Caco-2 (cell line): ENCODE measurements around the gene SMYD3. TPM values are rescaled to one million over a fixed set of nuclear protein-coding genes. Genes with fewer than 3 reads are reported as not detected.
"Not testable (repeated sequence)": the region's sequence is repeated elsewhere in the genome, so short reads cannot be mapped to it uniquely, and the experiment has no call there.

Experiments used
- BruUV-seq: library from RNA; stranded (reverse); fragments of 400-500 nt; replicated peaks from 2 replicates; lab custom pipeline; 2021; lab: Mats Ljungman, UMichigan
- CTCF ChIA-PET: fragments of 300-600 bp; sonication (Branson Sonifier 250); formaldehyde crosslinking; loops from one replicate; lab custom pipeline; 2022; ENCODE audit warnings: antibody characterized with exemption; lab: Charles Lee
- POLR2A ChIA-PET: fragments of 300-600 bp; sonication (Branson Sonifier 250); formaldehyde crosslinking; loops from one replicate; lab custom pipeline; 2022; ENCODE audit warnings: antibody characterized with exemption; lab: Charles Lee
- DNase-seq, 2 experiments: peaks; one replicate each; pipeline versions ENCODE4 v3.0.0 to v3.0.0-alpha.2; 2020 to 2022
- H3K27me3 ChIP-seq: replicated peaks from 2 replicates; pipeline ENCODE4 v1.6.0; 2011; ENCODE audit warnings: low read length; ENCODE audit not compliant: control insufficient read depth, insufficient read depth
- H3K36me3 ChIP-seq: 2 replicates; pipeline ENCODE4 v1.5.1; 2011; ENCODE audit warnings: low read length; ENCODE audit not compliant: control insufficient read depth, insufficient read depth
- H3K4me1 ChIP-seq: fragments of 250-450 bp; sonication (Bioruptor Pico); 2 replicates; pipeline ENCODE4 v1.5.1; 2020; ENCODE audit warnings: mild to moderate bottlenecking
- H3K4me3 ChIP-seq: 2 replicates; pipeline ENCODE4 v1.5.1; 2011; ENCODE audit warnings: low read depth, mild to moderate bottlenecking, control low read depth, low read length
- H3K9me3 ChIP-seq: fragments of 250-450 bp; sonication (Bioruptor Pico); 2 replicates; pipeline ENCODE4 v1.5.1; 2020; ENCODE audit warnings: mild to moderate bottlenecking, moderate library complexity
- H3K27ac Mint-ChIP-seq: one replicate; pipeline ENCODE4 v1.8.0; 2022; ENCODE audit warnings: mixed read lengths; ENCODE audit not compliant: unreplicated experiment
- H3K27me3 Mint-ChIP-seq: one replicate; pipeline ENCODE4 v1.8.0; 2022; ENCODE audit warnings: mixed read lengths; ENCODE audit not compliant: insufficient read depth, unreplicated experiment
- H3K36me3 Mint-ChIP-seq: one replicate; pipeline ENCODE4 v1.8.0; 2022; ENCODE audit warnings: mild to moderate bottlenecking, mixed read lengths; ENCODE audit not compliant: insufficient read depth, unreplicated experiment
- H3K4me1 Mint-ChIP-seq: one replicate; pipeline ENCODE4 v1.8.0; 2022; ENCODE audit warnings: low read depth, mixed read lengths; ENCODE audit not compliant: unreplicated experiment
- H3K4me3 Mint-ChIP-seq: one replicate; pipeline ENCODE4 v1.8.0; 2022; ENCODE audit warnings: mild to moderate bottlenecking, moderate library complexity, mixed read lengths; ENCODE audit not compliant: unreplicated experiment
- H3K9me3 Mint-ChIP-seq: one replicate; pipeline ENCODE4 v1.8.0; 2022; ENCODE audit warnings: mixed read lengths; ENCODE audit not compliant: unreplicated experiment
- CTCF ChIP-seq, 2 experiments: fragments of 200-600 bp in 1 of 2; IDR thresholded peaks; 1 replicate in 1 of 2; 2 replicates in 1 of 2; pipeline versions ENCODE4 v1.5.1 to v1.8.0; 2011 to 2022; ENCODE audit warnings: antibody characterized with exemption in 1 of 2, control low read depth in 1 of 2, inconsistent platforms in 1 of 2, low read depth in 1 of 2, low read length in 1 of 2, mild to moderate bottlenecking in 1 of 2, moderate library complexity in 1 of 2; ENCODE audit not compliant: insufficient read depth in 1 of 2, severe bottlenecking in 1 of 2, unreplicated experiment in 1 of 2
- intact Hi-C: fragments of 100-400 bp; cut with micrococcal nuclease; formaldehyde crosslinking; loops from one replicate; pipeline ENCODE4 v1.10.0; 2022; ENCODE audit not compliant: unreplicated experiment
- total RNA-seq: library from RNA; stranded (reverse); gene quantifications from 2 replicates; pipeline ENCODE4 v1.2.3, GENCODE V29; 2022

SMYD3 gene
- total RNA-seq, 1 experiment from 2014 or later: 33.0 TPM

- TF ChIP-seq CTCF (IDR thresholded peaks at IDR 0.05; ENCODE audit: insufficient read depth in 1 of 2, low read depth in 1 of 2, low read length in 1 of 2, severe bottlenecking in 1 of 2, unreplicated experiment in 1 of 2): no peak
- no peak overlapping the region for H3K4me3 ChIP-seq
- H3K9me3 ChIP-seq: no peaks in the 10 kb centered on the region
- no peaks in the 10 kb centered on the region for H3K27me3 Mint-ChIP-seq
- DNase-seq: no peak
- H3K4me3 Mint-ChIP-seq: no peak overlapping the region
- H3K36me3 Mint-ChIP-seq: no peaks in the 10 kb centered on the region
- H3K4me1 Mint-ChIP-seq: peaks cover 19% of the 10 kb centered on the region
- H3K9me3 Mint-ChIP-seq: no peaks in the 10 kb centered on the region
- H3K36me3 ChIP-seq: no peaks in the 10 kb centered on the region
- CTCF ChIA-PET: no interaction called here
- no TSS peak for BruUV-seq
- peaks cover 16% of the 10 kb centered on the region for H3K4me1 ChIP-seq
- intact Hi-C loops: no loop called here
- H3K27ac Mint-ChIP-seq: no peak overlapping the region
- H3K27me3 ChIP-seq: no peaks in the 10 kb centered on the region
- POLR2A ChIA-PET: no interaction called here
Observed at GRCh38 chr1:245972476-245972875, 534.6 kb downstream of the SMYD3 start.

GRCh38 chr1:245971711-245972085 lies 535.4 kb downstream of the SMYD3 start:
- Histone ChIP-seq H3K4me3 (no peak overlapping the region), H3K9me3 (no peaks in the 10 kb centered on the region), H3K36me3 (no peaks in the 10 kb centered on the region; the same call in 1 of the 2 replicates), H3K4me1 (peaks cover 16% of the 10 kb centered on the region), H3K27me3 (no peaks in the 10 kb centered on the region)
- H3K27ac Mint-ChIP-seq: no peak overlapping the region
- DNase-seq: no peak
- POLR2A ChIA-PET: no interaction called here
- H3K27me3 Mint-ChIP-seq: no peaks in the 10 kb centered on the region
- no TSS peak for BruUV-seq
- intact Hi-C loops: no loop called here
- no peak overlapping the region for H3K4me3 Mint-ChIP-seq
- peaks cover 19% of the 10 kb centered on the region for H3K4me1 Mint-ChIP-seq
- no peaks in the 10 kb centered on the region for H3K9me3 Mint-ChIP-seq
- no peaks in the 10 kb centered on the region for H3K36me3 Mint-ChIP-seq
- CTCF ChIA-PET: no interaction called here
- no peak for TF ChIP-seq CTCF (IDR thresholded peaks at IDR 0.05; ENCODE audit: insufficient read depth in 1 of 2, low read depth in 1 of 2, low read length in 1 of 2, severe bottlenecking in 1 of 2, unreplicated experiment in 1 of 2)

- peaks cover 19% of the 10 kb centered on the region for H3K4me1 Mint-ChIP-seq
- H3K27ac Mint-ChIP-seq, DNase-seq, POLR2A ChIA-PET, H3K27me3 Mint-ChIP-seq, H3K27me3 ChIP-seq, H3K4me3 Mint-ChIP-seq, intact Hi-C loops, H3K9me3 Mint-ChIP-seq, BruUV-seq, H3K4me3 ChIP-seq, H3K9me3 ChIP-seq, CTCF ChIA-PET, H3K36me3 ChIP-seq, H3K36me3 Mint-ChIP-seq: not testable (repeated sequence)
- H3K4me1 ChIP-seq: peaks cover 16% of the 10 kb centered on the region
Observed at GRCh38 chr1:245971076-245971710, 535.9 kb downstream of the SMYD3 start.
